Dendritic cell treated with granulocyte-macrophage colony-stimulating factor and Interleukin-4, amounts not matched to agents 40 ng/mL and 50 ng/mL, for 4 days (primary cell): ENCODE data around the gene NENF.

ENCODE experiments used
- H3K27ac Mint-ChIP-seq: one replicate; pipeline ENCODE4 v1.8.0; 2022; ENCODE audit warnings: mild to moderate bottlenecking, mixed read lengths
- H3K27me3 Mint-ChIP-seq: one replicate; pipeline ENCODE4 v1.8.0; 2022; ENCODE audit warnings: mild to moderate bottlenecking, mixed read lengths
- H3K36me3 Mint-ChIP-seq: one replicate; pipeline ENCODE4 v1.8.0; 2022; ENCODE audit warnings: low read depth, mixed read lengths
- H3K4me1 Mint-ChIP-seq: one replicate; pipeline ENCODE4 v1.8.0; 2022; ENCODE audit warnings: low read depth, mixed read lengths
- H3K4me3 Mint-ChIP-seq: one replicate; pipeline ENCODE4 v1.8.0; 2022; ENCODE audit warnings: mild to moderate bottlenecking, moderate library complexity, mixed read lengths
- H3K9me3 Mint-ChIP-seq: one replicate; pipeline ENCODE4 v1.8.0; 2022; ENCODE audit warnings: mixed read lengths
- intact Hi-C: fragments of 100-400 bp; cut with micrococcal nuclease; formaldehyde crosslinking; loops from one replicate; pipeline ENCODE4 v1.15.0; 2022

Gene NENF

DNA sequence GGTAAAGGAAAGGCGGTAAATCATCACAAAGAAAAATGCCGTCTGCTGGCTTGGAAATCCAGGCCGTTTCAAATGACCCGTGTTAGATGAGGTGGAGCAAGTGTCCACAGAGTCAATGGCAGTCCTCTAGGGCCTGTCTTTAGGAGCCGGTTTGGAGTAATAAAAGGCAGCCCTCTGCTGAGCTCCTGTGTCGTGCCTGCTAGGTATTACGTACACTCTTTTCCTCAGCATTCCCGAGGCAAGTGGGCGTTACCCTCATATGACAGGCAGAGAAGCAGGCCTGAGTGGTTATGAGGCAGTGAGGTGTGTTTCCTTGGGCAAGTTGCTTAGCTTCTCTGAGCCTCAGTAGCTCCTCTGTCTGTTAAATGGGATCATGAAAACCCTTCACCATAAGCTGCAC lies 7.7 kb downstream of the NENF start:
- Mint-ChIP-seq H3K27me3 (no peaks in the 10 kb centered on the region), H3K36me3 (peaks cover 16% of the 10 kb centered on the region), H3K4me3 (no peak overlapping the region), H3K4me1 (peaks cover 4% of the 10 kb centered on the region), H3K27ac (no peak overlapping the region), H3K9me3 (no peaks in the 10 kb centered on the region)
- intact Hi-C loops = no loop called here

DNA sequence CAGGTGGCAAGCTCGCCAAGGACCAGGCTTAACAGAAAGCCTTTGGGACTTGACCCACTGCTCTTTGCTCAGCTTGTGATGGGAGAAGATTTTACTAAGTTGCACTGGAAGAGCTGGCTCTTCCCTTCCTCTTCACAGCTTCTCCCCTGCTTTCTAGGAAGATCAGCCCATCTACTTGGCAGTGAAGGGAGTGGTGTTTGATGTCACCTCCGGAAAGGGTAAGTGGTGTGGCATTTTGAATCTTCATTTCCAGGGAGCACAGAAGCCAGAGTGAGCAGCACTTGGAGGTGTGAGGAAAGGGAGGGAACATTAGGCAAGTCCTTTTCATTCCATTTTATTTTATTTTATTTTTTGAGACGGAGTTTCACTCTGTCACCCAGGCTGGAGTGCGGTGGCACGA lies 9.7 kb downstream of the NENF start:
- Mint-ChIP-seq H3K36me3 (peaks cover 31% of the 10 kb centered on the region), H3K4me1 (peaks cover 4% of the 10 kb centered on the region), H3K27me3 (no peaks in the 10 kb centered on the region), H3K9me3 (no peaks in the 10 kb centered on the region), H3K4me3 (no peak overlapping the region), H3K27ac (no peak overlapping the region)
- intact Hi-C loops = no loop called here

DNA sequence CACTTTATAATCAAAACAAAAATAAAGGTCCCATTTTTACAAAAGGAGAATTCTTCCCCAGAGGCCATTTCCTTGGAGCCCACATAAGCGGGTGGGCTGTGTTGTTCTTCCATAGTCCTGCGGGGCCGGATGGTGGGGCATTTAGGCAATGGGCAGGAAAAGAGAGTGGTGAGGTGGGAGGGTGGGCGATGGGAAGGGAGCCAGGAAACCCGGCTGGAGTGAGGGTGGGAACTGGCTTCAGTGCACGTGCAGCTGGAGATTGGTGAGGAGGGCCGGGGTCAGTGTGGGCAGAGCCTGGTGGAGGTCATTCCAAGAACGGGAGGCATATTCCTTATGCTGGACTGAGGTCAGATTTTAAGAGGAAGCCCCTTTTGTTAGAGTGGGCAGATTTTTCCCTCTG lies 13.6 kb downstream of the NENF start:
- Mint-ChIP-seq H3K27ac (no peak overlapping the region), H3K36me3 (peaks cover 31% of the 10 kb centered on the region), H3K4me3 (no peak overlapping the region), H3K4me1 (peaks cover 6% of the 10 kb centered on the region), H3K9me3 (no peaks in the 10 kb centered on the region), H3K27me3 (no peaks in the 10 kb centered on the region)
- intact Hi-C loops = no loop called here

DNA sequence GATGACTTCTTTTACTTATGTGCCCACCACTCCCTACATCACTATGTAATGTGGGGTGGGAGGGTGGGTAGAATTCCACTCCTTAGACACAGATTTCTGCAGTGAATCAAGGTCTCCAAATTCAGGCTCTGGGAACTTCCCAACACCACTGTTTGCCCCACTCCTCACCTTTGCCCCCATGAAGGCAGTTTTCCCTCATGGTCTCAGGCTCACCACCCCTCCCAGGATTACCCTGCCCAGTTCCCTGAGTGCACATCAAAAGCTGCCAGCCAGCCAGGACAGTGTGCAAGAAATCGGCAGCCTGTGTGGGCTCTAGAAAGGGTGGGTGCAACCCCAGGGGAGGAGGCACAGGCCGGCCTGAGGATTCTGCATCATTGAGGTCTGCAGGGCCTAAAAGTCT lies 14.8 kb downstream of the NENF start:
- H3K27ac Mint-ChIP-seq = no peak overlapping the region
- H3K9me3 Mint-ChIP-seq = no peaks in the 10 kb centered on the region
- H3K27me3 Mint-ChIP-seq = no peaks in the 10 kb centered on the region
- no peak overlapping the region for H3K4me3 Mint-ChIP-seq
- H3K4me1 Mint-ChIP-seq = peaks cover 8% of the 10 kb centered on the region
- intact Hi-C loops = no loop called here
- H3K36me3 Mint-ChIP-seq = peaks cover 31% of the 10 kb centered on the region

DNA sequence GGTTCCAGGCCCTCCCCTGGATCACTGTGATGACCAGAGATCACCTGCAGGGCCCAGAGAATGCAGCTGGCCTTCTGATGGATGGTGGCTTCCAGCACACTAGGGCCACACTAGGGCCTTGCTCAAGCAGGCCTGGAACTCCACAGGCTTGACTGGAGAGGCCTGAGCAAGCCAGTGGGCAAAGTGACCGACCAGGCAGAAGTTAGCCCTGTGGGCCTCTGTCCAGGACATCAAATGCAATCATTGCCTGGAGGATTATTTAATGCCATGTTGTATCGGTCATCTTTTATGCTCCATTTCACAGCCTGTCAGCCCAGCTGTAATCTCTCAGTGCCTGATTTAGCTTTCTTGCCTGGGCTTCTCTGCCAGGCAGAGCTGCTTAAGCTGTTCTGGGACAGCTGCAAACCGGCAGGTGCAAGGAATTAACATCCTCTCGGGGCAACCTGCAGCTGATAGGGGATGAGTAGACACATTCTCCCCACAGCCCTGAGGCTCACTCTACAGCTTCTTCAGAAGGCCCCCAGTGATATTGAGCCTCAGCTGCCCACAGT lies 17.7 kb downstream of the NENF start:
- Mint-ChIP-seq H3K36me3 (peaks cover 16% of the 10 kb centered on the region), H3K4me3 (no peak overlapping the region), H3K27ac (no peak overlapping the region), H3K4me1 (peaks cover 16% of the 10 kb centered on the region), H3K9me3 (no peaks in the 10 kb centered on the region), H3K27me3 (peaks cover 4% of the 10 kb centered on the region)
- intact Hi-C loops = loop anchor here (10.0 kb wide), 1 partner anchor 766 kb away; no protein-coding TSS in a partner anchor

DNA sequence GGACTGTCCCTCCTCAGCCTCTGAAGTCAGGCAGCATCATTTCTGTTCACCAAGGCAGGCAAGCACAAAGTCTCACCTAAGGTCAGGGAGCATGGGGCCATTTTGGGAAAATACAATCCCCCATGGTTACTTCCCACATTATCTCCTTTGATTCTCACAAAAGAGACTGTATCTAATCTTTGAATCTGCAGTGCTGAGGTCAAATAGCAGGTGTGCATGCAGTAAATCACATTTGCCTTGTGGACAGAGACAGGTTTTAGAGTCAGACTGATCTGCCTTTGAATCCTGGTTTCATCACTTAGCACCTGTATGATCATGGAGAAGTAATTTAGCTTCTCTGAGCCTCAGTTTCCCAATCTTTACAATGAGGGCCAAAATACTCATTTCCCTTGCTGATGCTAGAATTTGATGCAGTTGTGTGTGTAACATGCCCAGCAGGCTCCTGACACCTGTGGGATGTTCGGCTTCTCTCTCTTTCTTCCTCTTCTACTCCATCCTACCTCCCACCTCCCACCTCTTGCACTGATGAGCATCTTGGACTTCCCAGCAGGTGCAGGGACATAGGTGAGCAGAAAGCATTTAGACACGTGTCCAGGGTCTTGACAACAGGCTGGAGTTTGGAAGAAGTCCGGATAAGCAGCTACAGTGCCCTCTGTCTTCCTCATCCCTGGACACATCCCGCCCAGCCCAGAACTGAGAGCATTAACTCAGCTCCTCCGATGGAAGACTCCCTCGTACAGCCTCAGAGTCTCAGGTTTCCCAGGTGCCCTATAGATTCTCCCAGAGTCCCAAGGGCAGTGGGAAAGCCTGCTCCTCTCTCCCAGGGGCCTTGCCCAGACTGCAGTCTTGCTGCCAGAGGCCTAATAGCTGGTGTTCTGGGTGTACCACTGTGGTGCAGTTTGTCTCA lies 18.9 kb downstream of the NENF start:
- H3K9me3 Mint-ChIP-seq = no peaks in the 10 kb centered on the region
- no peak overlapping the region for H3K27ac Mint-ChIP-seq
- intact Hi-C loops = loop anchor here (10.0 kb wide), 1 partner anchor 767 kb away; no protein-coding TSS in a partner anchor
- H3K4me1 Mint-ChIP-seq = peaks cover 16% of the 10 kb centered on the region
- H3K36me3 Mint-ChIP-seq = peaks cover 3% of the 10 kb centered on the region
- no peak overlapping the region for H3K4me3 Mint-ChIP-seq
- H3K27me3 Mint-ChIP-seq = peaks cover 4% of the 10 kb centered on the region

DNA sequence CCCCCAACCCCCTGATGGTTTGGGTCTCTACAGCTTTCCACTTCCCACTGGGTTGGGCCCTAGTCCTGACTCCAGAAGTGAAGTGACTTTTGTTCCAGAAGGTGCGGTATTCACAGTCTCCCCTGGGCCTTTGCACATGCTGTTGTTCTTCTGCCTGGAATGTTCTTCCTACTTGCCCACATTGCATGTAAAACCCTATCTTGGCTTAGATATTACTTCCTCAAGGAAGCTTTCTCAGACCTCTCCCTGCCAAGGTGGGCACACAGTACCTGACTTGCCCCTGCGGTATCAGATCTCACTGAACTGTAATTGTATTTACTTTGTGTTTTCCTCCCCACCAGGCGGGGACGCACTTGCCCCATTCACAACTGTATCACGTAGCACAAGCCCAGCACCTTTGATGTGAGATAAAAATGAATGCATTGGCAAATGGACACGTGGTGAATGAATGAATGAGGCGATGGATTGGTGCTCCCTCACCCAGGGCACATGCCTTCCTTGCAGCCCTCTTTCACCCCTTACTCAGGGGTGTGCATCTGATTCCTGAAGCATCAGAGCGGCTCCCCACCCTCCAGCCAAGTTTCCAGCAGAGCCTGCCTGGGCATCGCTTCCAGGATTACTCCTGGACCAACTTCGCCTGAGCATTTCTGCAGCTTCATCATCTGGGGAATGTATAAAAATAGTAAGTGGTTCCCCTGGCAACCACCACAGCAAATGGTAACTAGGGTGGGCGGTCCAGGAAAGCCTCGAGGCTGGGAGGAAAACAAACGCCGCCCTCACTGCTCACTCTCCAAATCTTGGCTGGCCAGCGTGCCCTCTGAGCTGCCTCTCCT lies 19.8 kb downstream of the NENF start:
- no peak overlapping the region for H3K27ac Mint-ChIP-seq
- intact Hi-C loops = loop anchor here (10.0 kb wide), 1 partner anchor 768 kb away; no protein-coding TSS in a partner anchor
- no peak overlapping the region for H3K4me3 Mint-ChIP-seq
- no peaks in the 10 kb centered on the region for H3K36me3 Mint-ChIP-seq
- no peaks in the 10 kb centered on the region for H3K9me3 Mint-ChIP-seq
- H3K27me3 Mint-ChIP-seq = peaks cover 4% of the 10 kb centered on the region
- peaks cover 16% of the 10 kb centered on the region for H3K4me1 Mint-ChIP-seq

DNA sequence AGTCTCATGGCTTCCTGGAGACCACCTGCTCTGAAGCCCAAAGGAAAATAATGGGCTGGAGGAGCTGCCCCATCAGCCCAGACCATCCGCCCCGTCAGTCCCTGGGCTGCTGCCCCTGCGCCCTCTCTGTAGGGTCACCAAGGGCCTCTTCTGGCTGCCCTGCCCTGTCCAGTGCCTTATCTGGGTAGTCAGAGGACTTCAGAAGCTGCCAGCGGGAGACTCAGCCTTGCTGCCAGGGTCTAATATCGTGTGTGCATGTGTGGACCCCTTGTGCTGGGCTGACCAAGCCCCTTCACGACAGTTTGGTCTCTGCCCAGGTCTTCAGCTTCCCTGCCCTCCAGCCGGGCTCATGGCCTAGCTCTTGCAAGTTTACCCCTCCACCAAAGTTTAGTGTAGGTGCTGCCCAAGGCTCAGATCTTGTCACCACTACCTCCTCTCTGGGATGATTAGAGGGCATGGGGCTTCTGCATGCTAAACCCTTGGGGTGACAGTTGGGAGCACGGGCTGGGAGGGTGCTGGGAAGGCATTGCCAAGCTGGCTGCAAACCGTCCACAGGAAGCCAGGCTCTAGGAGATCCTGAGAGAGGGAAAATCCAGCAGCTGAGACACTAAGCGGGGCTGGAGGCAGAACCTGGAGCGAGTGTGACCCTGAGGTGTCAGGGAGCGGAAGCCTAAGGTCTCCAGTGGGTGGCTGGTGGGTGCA lies 20.6 kb downstream of the NENF start:
- H3K9me3 Mint-ChIP-seq = peaks cover 6% of the 10 kb centered on the region
- no peak overlapping the region for H3K4me3 Mint-ChIP-seq
- peaks cover 21% of the 10 kb centered on the region for H3K4me1 Mint-ChIP-seq
- H3K27me3 Mint-ChIP-seq = peaks cover 6% of the 10 kb centered on the region
- H3K27ac Mint-ChIP-seq = no peak overlapping the region
- intact Hi-C loops = loop anchor here (10.0 kb wide), 1 partner anchor 769 kb away; no protein-coding TSS in a partner anchor
- no peaks in the 10 kb centered on the region for H3K36me3 Mint-ChIP-seq

DNA sequence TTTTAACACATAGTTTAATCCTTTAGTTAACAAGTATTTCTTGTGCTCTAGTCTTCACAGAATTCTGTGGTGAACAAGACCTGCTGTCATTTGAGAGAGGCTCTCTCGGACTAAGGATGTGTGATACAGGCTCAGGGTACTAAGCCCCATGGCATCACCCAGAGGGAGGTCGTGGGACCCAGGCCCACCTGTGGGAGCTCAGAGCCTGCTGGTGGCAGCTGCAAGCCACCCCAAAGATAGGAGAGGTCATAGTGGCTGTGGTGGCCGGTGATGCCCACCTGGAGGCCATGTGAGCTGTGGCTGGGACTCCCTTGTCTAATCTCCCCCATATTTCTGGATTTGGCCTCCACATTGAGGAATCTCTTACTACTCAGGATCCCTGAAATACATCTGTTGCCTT lies 22.0 kb downstream of the NENF start:
- Mint-ChIP-seq H3K4me1 (peaks cover 24% of the 10 kb centered on the region), H3K27ac (no peak overlapping the region), H3K4me3 (no peak overlapping the region), H3K9me3 (peaks cover 8% of the 10 kb centered on the region), H3K36me3 (no peaks in the 10 kb centered on the region), H3K27me3 (peaks cover 8% of the 10 kb centered on the region)
- intact Hi-C loops = loop anchor here (5.0 to 10.0 kb wide), 4 partner anchors 87 to 770 kb away; no protein-coding TSS in a partner anchor

DNA sequence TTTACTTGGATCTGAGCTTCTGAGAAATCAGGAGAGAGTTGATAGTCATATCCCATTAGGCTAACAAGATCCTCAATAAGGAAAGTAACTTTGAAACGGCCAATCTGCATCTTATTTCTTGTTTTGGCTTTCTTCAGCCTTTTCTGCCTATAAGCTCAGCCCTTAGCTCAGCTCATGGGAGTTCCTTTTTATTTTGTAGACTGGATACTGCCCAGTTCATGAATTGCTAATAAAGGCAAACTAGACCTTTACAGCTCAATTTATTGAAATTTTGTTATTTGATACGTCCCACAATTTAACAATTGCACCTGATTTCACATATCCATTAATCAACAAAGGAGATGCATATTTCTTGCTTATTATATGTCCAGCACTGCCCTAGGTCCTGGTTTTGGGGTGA lies 22.7 kb downstream of the NENF start:
- H3K27ac Mint-ChIP-seq = no peak overlapping the region
- H3K9me3 Mint-ChIP-seq = peaks cover 8% of the 10 kb centered on the region
- no peak overlapping the region for H3K4me3 Mint-ChIP-seq
- no peaks in the 10 kb centered on the region for H3K36me3 Mint-ChIP-seq
- H3K27me3 Mint-ChIP-seq = peaks cover 8% of the 10 kb centered on the region
- intact Hi-C loops = loop anchor here (5.0 to 10.0 kb wide), 4 partner anchors 88 to 771 kb away; no protein-coding TSS in a partner anchor
- H3K4me1 Mint-ChIP-seq = peaks cover 24% of the 10 kb centered on the region

DNA sequence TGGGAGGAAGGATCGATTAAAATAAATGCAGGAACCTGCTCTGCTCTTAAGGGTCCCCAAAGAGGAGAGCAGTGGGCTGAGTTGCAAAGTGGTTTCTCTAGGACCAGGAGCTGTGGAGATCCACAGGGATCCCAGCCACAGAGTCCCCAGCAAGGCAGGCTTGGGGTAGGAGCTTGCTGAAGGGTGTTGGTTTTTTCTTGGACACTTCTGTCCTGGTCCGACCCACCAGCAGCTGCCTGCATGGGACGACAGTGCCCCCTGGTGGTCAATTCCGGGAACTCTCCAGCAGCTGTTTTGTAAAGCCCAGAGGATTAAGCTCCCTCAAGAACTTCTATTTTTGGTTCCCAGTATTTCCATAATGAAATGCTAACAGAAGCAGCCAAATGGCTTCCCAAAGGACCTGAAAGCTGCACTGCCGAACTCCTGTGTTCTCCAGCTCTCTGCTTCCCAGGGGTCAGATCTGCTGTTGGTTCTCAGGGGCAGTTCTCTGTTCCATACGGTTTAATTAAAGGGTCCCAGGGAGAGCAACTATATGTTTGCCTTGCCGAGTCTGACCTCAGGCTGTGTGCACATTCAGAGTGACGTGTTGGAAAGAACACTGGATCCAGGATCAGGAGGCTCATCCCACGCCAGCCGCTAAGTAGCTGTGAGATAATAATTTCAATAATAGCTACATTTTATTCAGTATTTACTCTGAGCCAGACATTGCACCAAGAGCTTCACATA lies 23.2 kb downstream of the NENF start:
- intact Hi-C loops = loop anchor here (2.0 to 10.0 kb wide), 6 partner anchors 89 to 771 kb away; no protein-coding TSS in a partner anchor
- H3K9me3 Mint-ChIP-seq = peaks cover 8% of the 10 kb centered on the region
- H3K27me3 Mint-ChIP-seq = peaks cover 8% of the 10 kb centered on the region
- H3K36me3 Mint-ChIP-seq = no peaks in the 10 kb centered on the region
- H3K27ac Mint-ChIP-seq = no peak overlapping the region
- peaks cover 19% of the 10 kb centered on the region for H3K4me1 Mint-ChIP-seq
- H3K4me3 Mint-ChIP-seq = no peak overlapping the region

DNA sequence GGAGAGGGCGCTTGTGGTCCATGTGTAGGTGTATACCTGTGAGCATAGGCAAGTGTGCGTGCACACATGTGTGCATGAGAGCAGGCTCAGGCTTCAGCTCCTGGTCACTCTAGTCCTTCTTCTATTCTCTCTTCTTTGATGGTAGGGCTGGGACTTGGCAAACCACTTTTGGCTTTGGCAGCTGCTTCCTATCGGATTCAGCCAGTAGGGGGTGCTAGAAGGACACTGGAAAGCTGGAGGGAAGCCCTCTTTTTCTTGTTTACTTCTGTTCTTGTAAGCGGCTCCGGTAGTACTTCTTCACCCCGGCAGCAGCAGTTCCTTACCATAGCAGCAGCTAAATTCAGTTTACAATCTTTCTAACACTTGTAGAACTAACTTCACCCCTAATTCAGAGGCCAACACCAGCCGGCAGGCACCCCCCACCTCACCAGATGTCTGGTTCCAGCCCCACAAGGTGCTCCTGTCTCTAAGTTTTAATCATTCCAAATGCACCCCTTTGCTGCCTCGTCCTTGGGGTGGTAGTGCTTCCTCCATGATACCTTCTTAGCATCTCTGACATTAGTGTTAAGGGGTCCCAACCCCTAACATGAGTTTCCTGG lies 25.1 kb downstream of the NENF start:
- H3K27me3 Mint-ChIP-seq = peaks cover 8% of the 10 kb centered on the region
- no peaks in the 10 kb centered on the region for H3K36me3 Mint-ChIP-seq
- H3K9me3 Mint-ChIP-seq = peaks cover 8% of the 10 kb centered on the region
- H3K4me1 Mint-ChIP-seq = peaks cover 12% of the 10 kb centered on the region
- intact Hi-C loops = loop anchor here (2.0 to 10.0 kb wide), 6 partner anchors 91 to 773 kb away; no protein-coding TSS in a partner anchor
- H3K27ac Mint-ChIP-seq = no peak overlapping the region
- no peak overlapping the region for H3K4me3 Mint-ChIP-seq
